Brain pericyte (primary cell): ENCODE data around the gene OLFML2B.

ENCODE experiments used
- DNase-seq: peaks from one replicate; pipeline ENCODE4 v3.0.0-alpha.2; 2012; ENCODE audit warnings: low read depth, low spot score

OLFML2B gene

DNA sequence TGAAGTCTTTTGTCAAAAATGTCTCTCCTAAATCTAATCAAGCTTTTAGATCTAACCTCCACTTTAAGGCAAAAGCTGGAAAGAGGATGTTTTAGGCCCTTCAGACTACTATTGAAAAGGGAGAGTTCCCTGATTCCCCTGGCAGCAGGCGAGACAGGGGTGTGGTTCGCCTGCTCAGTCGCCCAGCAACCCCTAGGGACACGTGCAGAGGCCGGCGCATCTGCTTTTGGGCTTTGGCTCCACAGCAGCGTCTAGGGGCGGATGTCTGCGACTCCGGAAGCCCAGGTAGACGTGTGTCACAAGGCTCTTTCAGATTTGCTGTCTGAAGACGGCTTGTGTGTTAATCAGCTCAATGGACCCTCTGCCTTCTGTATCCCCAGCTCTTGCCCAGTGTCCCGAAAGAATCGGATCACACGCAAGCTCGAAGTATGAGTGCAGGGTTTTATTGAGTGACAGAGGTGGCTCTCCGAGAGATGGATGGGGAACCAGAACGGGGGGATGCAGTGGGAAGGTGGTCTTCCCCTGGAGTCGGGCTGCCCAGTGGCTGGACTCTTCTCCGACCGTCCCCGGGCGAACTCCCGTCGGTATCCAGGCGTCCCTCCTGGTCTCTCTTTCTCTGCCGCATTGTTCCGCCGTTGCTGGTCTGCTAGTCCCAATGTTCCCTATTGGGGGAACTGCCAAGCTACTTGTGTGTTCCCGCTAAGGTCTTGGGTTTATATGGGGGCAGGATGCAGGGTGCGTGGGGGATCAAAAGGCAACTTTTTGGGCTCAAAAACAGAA lies 45.5 kb downstream of the OLFML2B start:
- DNase-seq = no peak

DNA sequence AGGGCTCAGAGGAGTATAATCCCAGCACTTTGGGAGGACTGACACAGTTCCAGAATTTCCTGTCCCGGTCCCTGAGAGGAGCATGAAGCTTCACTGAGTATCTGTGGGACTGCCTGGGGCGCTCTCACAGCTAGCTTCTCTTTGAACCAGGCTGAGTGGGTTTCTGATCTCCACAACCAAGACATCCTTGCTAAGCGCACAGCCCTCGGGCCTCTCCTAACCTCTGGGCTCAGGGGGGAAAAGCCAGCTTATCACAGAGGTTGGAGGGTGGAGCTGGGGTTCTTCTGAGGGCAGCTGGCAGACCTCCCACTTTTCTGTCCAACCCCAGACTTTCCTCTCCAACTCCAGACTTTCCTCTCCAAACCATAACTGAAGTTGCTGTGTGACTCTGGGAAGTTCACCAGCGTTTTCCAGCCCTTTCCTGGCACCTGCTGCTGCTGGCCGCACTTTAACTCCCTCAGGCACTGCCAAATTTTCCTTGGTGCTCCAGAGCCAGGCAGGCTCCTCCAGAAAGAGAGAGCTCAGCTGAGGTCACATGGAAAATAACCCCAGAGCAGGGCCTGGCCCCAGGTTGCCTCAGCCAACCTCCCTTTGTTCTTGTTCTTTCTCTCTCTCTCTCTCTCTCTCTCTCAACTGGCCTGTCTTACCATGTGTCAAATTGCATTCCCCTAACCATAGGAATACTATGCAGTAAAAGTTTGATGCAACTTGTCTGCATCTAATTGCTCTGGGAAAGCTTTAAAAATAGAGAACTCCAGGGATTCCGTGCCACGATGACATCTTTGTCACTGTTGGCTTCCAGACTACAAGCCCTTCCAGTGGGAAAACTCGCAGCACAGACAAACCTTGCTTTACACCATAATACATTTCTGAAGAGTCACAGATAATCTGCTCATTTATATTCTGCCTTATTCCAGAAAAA lies 49.5 kb downstream of the OLFML2B start:
- DNase-seq = no peak

DNA sequence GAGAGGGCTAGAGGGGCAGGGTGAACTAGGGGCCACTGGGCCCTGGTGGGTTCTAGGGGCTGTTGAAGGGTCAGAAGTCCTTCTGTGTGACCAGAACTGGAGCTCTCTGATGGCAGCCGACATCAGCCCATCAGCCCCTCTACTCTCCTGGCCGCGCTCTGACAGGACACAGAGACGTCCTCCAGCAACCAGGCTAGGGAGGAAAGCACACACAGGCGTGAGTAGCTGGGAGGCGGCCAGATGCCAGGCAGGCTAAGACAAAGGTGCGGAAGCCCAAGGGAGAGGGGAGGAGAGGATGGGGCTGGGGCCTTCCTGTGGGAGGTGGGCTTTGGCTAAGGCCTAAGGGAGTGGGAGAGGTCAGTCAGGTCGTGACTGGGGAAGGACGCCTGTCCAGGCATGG lies 50.8 kb downstream of the OLFML2B start:
- no peak for DNase-seq

GRCh38 chr1:161970633-161971032 lies 53.0 kb downstream of the OLFML2B start:
- no peak for DNase-seq

- DNase-seq = no peak
Observed at GRCh38 chr1:161970036-161970435, 53.6 kb downstream of the OLFML2B start.

DNA sequence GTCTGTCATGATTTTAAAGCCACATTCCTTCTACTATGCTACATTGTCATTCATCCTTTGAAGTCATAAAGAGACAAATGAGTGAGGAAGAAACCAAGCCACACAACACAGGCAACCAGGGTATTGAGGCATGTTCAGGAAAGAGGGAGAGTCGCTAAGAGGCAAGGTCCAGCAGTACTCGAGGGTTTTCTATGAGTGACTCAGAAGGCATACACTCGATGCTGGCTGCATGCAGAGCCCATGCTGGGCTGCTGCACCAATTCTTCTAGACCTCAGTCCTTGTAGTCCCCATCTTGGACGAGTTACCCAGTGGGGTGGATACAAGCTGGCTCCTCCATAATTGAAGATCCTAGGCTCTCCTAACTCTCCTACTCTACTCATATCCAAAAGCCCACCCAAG lies 57.6 kb downstream of the OLFML2B start:
- no peak for DNase-seq

GRCh38 chr1:161962091-161962887 lies 61.4 kb downstream of the OLFML2B start:
- DNase-seq = peak; percentile 18

- no peak for DNase-seq
Observed at GRCh38 chr1:161958425-161958824, 65.2 kb downstream of the OLFML2B start.

DNA sequence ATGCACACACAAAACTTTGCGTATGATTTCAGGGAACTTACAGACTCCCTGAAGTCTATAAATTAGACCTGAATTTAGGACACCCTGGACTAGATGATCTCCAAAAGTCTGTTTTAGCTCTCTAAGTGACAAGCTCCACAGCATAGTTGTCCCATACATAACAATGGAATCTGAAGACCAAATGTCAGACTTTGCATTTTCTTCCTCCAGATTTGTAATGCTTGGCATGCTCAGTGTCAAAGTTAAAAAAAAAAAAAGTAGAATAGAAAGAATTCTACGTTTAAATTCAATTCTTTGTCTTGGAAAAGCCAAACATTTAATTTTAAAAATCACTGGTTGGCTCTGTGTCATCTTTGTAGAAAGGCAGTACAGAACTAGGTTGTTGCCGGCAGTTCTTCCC lies 66.7 kb downstream of the OLFML2B start:
- no peak for DNase-seq

DNA sequence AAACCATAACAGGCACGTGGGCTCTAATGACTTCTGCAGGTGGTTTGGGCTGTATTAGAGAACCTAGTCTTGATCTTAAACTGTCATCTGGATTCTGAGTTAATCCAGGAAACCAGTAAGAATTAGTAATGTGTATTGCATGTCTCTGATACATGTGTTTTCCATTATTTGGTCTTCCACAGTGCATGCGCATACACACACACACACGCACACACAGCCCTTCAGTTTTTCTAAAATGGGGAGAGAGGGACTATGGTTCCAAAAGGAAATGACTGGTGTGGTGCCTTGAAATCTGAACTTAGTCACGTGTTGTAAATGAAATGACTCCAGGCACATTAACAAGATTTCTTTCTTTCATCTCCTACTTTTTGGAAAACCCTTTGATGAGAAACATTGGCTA lies 67.6 kb downstream of the OLFML2B start:
- no peak for DNase-seq

GRCh38 chr1:161955606-161956005 lies 68.1 kb downstream of the OLFML2B start:
- DNase-seq = no peak

DNA sequence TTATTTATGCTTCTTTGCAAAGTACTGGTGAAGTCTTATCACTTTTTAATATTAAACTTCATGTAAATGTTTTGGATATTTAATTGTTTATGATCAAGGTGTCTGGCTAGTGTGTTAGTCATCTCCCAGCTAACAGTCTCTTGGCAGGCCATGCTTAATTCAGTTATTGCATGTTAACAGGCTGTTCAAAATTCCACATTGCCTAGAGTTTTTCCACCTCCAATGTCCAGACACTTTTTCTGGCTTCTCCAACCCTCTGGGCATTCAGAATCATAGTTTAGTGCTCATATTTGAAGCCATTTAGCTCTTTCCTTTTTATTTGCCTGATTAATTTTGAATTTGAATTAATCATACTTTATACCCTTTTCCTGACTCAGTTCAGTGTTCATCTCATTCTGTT lies 69.2 kb downstream of the OLFML2B start:
- DNase-seq = no peak

GRCh38 chr1:161954050-161954449 lies 69.6 kb downstream of the OLFML2B start:
- no peak for DNase-seq

GRCh38 chr1:161953256-161953920 lies 70.3 kb downstream of the OLFML2B start:
- no peak for DNase-seq

GRCh38 chr1:161952607-161953172 lies 71.0 kb downstream of the OLFML2B start:
- DNase-seq = no peak

DNA sequence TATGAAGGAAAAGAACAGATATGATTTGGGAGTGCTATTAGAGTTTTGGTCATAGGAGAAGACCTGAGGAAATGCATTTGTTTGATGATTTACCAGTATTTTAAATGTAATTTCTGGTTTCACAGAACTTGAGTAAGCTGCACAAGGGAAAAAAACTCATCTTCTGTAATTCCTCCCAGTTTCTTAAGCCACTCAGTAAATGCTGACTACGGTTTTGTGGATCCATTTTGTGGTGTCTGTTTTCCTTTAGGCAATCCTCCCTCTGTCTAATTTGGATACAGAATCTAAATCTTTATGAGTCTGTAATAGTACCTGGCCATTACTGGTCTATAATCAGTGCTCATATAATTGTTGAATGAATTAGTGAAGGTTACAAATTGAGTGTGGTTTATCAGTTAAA lies 72.0 kb downstream of the OLFML2B start:
- no peak for DNase-seq

DNA sequence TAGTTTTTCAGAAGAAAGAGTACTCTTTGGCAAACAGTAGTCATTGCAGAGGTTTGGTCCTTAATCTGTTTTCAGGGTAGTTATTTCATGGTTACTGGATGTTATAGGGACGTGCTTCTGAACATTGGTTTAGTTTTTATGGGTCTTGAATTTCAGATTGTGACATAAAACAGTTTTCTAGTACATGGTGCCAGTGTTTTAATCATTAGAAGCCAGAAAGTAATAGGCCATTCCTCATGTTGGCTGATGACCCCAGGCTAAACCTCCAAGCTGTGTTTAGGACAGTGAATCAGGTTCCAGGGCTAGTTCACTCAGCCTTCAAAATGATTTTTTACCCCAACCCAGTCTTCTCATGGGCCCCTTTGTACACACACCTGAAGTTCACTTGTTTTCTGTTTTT lies 73.3 kb downstream of the OLFML2B start:
- DNase-seq = no peak

GRCh38 chr1:161949548-161949947 lies 74.1 kb downstream of the OLFML2B start:
- no peak for DNase-seq

GRCh38 chr1:161948435-161948834 lies 75.2 kb downstream of the OLFML2B start:
- no peak for DNase-seq

DNA sequence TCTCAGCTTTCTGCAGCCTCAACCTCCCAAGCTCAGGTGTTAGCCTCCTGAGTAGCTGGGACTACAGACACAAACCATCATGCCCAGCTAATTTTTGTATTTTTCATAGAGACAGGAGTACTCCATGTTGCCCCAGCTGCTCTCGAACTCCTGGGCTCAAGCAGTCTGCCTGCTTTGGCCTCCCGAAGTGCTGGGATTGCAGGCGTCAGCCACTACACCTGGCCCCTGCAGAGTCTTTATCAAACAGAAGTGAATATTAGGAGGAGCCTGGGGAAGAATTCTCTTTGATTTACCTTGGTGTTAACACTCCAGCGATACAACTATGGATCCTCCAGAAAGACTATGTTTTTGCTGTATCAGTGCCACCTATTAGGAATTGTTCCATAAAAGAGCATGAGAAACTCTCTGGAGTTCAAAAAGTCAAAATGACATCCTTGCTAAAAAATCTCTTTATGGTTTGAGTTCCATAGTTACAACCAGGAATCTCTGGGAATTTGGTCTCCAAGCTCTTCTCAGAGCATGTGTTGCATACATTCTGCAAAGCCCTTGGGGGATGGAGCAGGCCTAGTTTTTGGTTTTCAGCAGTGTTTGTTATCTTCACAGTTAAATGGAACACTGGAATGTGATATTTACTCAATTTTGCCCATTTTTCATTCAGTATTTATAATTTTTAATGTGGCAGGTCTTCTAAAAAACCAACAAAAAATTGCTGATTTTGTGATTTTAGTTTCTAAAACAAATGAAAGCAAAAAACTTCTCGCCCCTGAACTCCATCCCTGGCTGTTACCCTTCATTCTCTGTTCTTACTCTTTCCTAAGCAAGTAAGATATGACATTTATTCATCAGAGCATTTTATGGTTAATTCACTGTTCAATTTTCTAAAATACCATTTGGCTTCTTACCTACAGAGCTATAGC lies 77.3 kb downstream of the OLFML2B start:
- no peak for DNase-seq
